Psoas muscle (tissue), 8 donors: ENCODE measurements around the gene WDHD1. TPM values are rescaled to one million over a fixed set of nuclear protein-coding genes. Genes with fewer than 3 reads are reported as not detected.
"Not testable (repeated sequence)": the region's sequence is repeated elsewhere in the genome, so short reads cannot be mapped to it uniquely, and the experiment has no call there.

Source experiments
- ATAC-seq, 4 donors: fragments of 200-7000 bp; cut with Tn5 transposase; one replicate each; pipeline ENCODE4 v1.9.1; 2020; ENCODE audit warnings: moderate library complexity in 3 of 4, mild to moderate bottlenecking in 2 of 4
- DNase-seq, 2 donors: peaks; one replicate each; pipeline ENCODE4 v3.0.0-alpha.2; 2020
- H3K27ac ChIP-seq: fragments of 200-600 bp; one replicate; pipeline ENCODE4 v1.8.0; 2022
- H3K27me3 ChIP-seq, 3 donors: fragments of 200-600 bp in 1 of 3; one replicate each; pipeline versions ENCODE4 v1.6.1 to v1.8.0; 2013 to 2022; ENCODE audit warnings: low read length in 2 of 3, mild to moderate bottlenecking in 2 of 3, moderate library complexity in 1 of 3; ENCODE audit not compliant: insufficient read depth in 3 of 3
- H3K36me3 ChIP-seq, 2 donors: fragments of 200-600 bp in 1 of 2; one replicate each; pipeline versions ENCODE4 v1.6.1 to v1.8.0; 2013 to 2022; ENCODE audit warnings: low read depth in 1 of 2, mild to moderate bottlenecking in 1 of 2, moderate library complexity in 1 of 2; ENCODE audit not compliant: insufficient read depth in 1 of 2
- H3K4me1 ChIP-seq: fragments of 200-600 bp; one replicate; pipeline ENCODE4 v1.8.0; 2022
- H3K4me3 ChIP-seq: fragments of 200-600 bp; one replicate; pipeline ENCODE4 v1.8.0; 2022; ENCODE audit warnings: mild to moderate bottlenecking
- H3K9me3 ChIP-seq: fragments of 200-600 bp; one replicate; pipeline ENCODE4 v1.8.0; 2022
- WGBS, 3 donors: extraction: QIAGEN DNeasy Blood & Tissue Kit; methylation state at CpG; one replicate each; pipeline versions ENCODE4 v1.1.6 to v1.1.7; 2013; 5-methylcytosine and 5-hydroxymethylcytosine counted together
- intact Hi-C, 2 donors: fragments of 100-400 bp; cut with DNase I; formaldehyde crosslinking; loops; one replicate each; pipeline versions ENCODE4 v1.11.0 to v1.14.2; 2022
- polyA plus RNA-seq, 3 donors: library from polyadenylated mRNA; stranded (reverse); fragments of 200-250 nt; gene quantifications; one replicate each; pipeline ENCODE4 v1.2.3, GENCODE V29; 2013
- total RNA-seq, 4 donors: library from RNA; stranded (reverse); fragmentation: NEBNext Ultra II Directional in 2 of 4; extraction: Animal tissue kit (Norgen Biotek cat#: 25700) in 2 of 4; gene quantifications; one replicate each; pipeline versions ENCODE4 v1.2.1 to v1.2.4, GENCODE V29; 2021 to 2023
- TF ChIP-seq, protein P1 (sequence below): fragments of 200-600 bp; IDR thresholded peaks from one replicate; pipeline ENCODE4 v1.8.0; 2022; ENCODE audit warnings: antibody characterized with exemption
- donor health status: healthy with polysubstance abuse.
- donor health status: DM: no; HTN: no; CAD: no; lungs with moderate emphysema.
- donor health status: Bipolar disorder and iron deficiency.
- donor health status: healthy.
- donor health status: DM: yes; HTN: yes; CAD: no.
- donor health status: DM: no; HTN: no; CAD: no.
- donor health status: DM: no; HTN: no; CAD: no.
- donor health status: DM: yes; HTN: yes; CAD: no.

WDHD1 gene
- total and polyA plus RNA-seq, 7 donors = 0.55 to 2.0 (median 0.95) TPM

GRCh38 chr14:55026441-55026792 lies 482 bp downstream of the WDHD1 start:
- ATAC-seq = no peak
- DNase-seq = no peak
- peak overlapping the region; percentile 65 for H3K27ac ChIP-seq
- WGBS, 3 donors = 1 to 2% (median 2%) methylated on average over 9 of the region's 9 CpGs
- intact Hi-C loops = no loop called here
- H3K36me3 ChIP-seq = no peaks in the 10 kb centered on the region
- H3K4me1 ChIP-seq = peaks cover 22% of the 10 kb centered on the region
- TF ChIP-seq, protein P1, sequence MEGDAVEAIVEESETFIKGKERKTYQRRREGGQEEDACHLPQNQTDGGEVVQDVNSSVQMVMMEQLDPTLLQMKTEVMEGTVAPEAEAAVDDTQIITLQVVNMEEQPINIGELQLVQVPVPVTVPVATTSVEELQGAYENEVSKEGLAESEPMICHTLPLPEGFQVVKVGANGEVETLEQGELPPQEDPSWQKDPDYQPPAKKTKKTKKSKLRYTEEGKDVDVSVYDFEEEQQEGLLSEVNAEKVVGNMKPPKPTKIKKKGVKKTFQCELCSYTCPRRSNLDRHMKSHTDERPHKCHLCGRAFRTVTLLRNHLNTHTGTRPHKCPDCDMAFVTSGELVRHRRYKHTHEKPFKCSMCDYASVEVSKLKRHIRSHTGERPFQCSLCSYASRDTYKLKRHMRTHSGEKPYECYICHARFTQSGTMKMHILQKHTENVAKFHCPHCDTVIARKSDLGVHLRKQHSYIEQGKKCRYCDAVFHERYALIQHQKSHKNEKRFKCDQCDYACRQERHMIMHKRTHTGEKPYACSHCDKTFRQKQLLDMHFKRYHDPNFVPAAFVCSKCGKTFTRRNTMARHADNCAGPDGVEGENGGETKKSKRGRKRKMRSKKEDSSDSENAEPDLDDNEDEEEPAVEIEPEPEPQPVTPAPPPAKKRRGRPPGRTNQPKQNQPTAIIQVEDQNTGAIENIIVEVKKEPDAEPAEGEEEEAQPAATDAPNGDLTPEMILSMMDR = no peak
- H3K9me3 ChIP-seq = no peaks in the 10 kb centered on the region
- H3K27me3 ChIP-seq = no peaks in the 10 kb centered on the region
- H3K4me3 ChIP-seq = peak overlapping the region; percentile 79

DNA sequence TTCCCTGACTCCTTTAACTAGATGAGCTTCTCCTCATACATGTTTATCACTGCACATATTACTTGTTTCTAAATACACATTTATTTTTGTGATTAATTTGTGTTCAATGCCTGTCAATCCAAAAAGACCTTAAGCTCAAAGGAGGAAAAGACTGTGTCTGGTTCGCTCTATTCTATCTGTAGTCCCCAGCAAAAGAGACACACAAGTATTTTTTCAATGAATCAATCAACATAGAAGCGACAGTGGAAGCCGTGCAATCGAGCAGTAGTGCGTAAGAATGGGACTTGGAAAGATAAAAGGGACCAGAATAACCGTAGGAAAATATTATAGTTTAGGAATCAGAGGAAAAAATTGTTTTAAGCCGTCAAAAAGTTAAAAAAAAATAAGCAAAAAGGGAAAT lies 951 bp downstream of the WDHD1 start:
- TF ChIP-seq, protein P1 = no peak
- Histone ChIP-seq H3K4me1 (peaks cover 22% of the 10 kb centered on the region), H3K27me3 (no peaks in the 10 kb centered on the region), H3K27ac (no peak overlapping the region), H3K4me3 (peak overlapping the region; percentile 79), H3K9me3 (no peaks in the 10 kb centered on the region), H3K36me3 (no peaks in the 10 kb centered on the region)
- ATAC-seq (no peak), DNase-seq (no peak)
- intact Hi-C loops = no loop called here
- 19 to 28% (median 20%) methylated on average over 7 of the region's 7 CpGs for whole genome bisulfite sequencing, 3 donors

GRCh38 chr14:55024365-55024764 lies 2.5 kb downstream of the WDHD1 start:
- ATAC-seq = not testable (repeated sequence)
- WGBS, 3 donors = 84 to 94% (median 92%) methylated on average over 2 of the region's 5 CpGs

GRCh38 chr14:55019968-55020554 lies 6.8 kb downstream of the WDHD1 start:
- Histone ChIP-seq H3K9me3 (no peaks in the 10 kb centered on the region), H3K4me3 (no peak overlapping the region), H3K27ac (no peak overlapping the region), H3K36me3 (no peaks in the 10 kb centered on the region), H3K4me1 (no peaks in the 10 kb centered on the region), H3K27me3 (no peaks in the 10 kb centered on the region)
- WGBS, 3 donors = 93 to 97% (median 97%) methylated on average over 2 of the region's 2 CpGs
- intact Hi-C loops = no loop called here
- TF ChIP-seq, protein P1 = no peak
- no peak for ATAC-seq
- no peak for DNase-seq

More at GRCh38 chr14:55024365-55024764, 2.5 kb downstream of the WDHD1 start:
- DNase-seq, H3K36me3 ChIP-seq, H3K27ac ChIP-seq, H3K4me3 ChIP-seq, H3K27me3 ChIP-seq, intact Hi-C loops, H3K9me3 ChIP-seq: not testable (repeated sequence)
- H3K4me1 ChIP-seq = peaks cover 19% of the 10 kb centered on the region

- WGBS, 3 donors = 72 to 78% (median 72%) methylated on average over 2 of the region's 2 CpGs
- DNase-seq (no peak), ATAC-seq (no peak)
- intact Hi-C loops = no loop called here
- Histone ChIP-seq H3K9me3 (no peaks in the 10 kb centered on the region), H3K27me3 (no peaks in the 10 kb centered on the region), H3K27ac (no peak overlapping the region), H3K36me3 (no peaks in the 10 kb centered on the region), H3K4me1 (no peaks in the 10 kb centered on the region), H3K4me3 (no peak overlapping the region)
- TF ChIP-seq, protein P1 = no peak
Measured at GRCh38 chr14:55015006-55015405, 11.9 kb downstream of the WDHD1 start.
